Prostate gland (tissue), 2 donors: ENCODE measurements around the gene CSF2. TPM values are rescaled to one million over a fixed set of nuclear protein-coding genes. Genes with fewer than 3 reads are reported as not detected.
"Not testable (repeated sequence)": the region's sequence is repeated elsewhere in the genome, so short reads cannot be mapped to it uniquely, and the experiment has no call there.

Experiments used
- DNase-seq: peaks from one replicate; pipeline ENCODE4 v3.0.0-alpha.2; 2019; ENCODE audit warnings: low spot score
- H3K27ac ChIP-seq, 2 donors: fragments of 200-600 bp; sonication (generic); 2 replicates each; pipeline ENCODE4 v1.5.1; 2017 to 2019
- H3K27me3 ChIP-seq: fragments of 200-600 bp; sonication (generic); replicated peaks from 2 replicates; pipeline ENCODE4 v1.5.1; 2019; ENCODE audit not compliant: insufficient read depth
- H3K36me3 ChIP-seq, 2 donors: fragments of 200-600 bp; sonication (generic); 1 replicate in 1 of 2; 2 replicates in 1 of 2; pipeline versions ENCODE4 v1.5.1 to v1.8.1; 2017 to 2019
- H3K4me1 ChIP-seq: fragments of 200-600 bp; sonication (generic); replicated peaks from 2 replicates; pipeline ENCODE4 v1.5.1; 2019
- H3K4me3 ChIP-seq, 2 donors: fragments of 200-600 bp; sonication (generic); 2 replicates each; pipeline ENCODE4 v1.5.1; 2017 to 2019
- H3K9me3 ChIP-seq: fragments of 200-600 bp; sonication (generic); 2 replicates; pipeline ENCODE4 v1.5.1; 2017
- CTCF ChIP-seq, 4 experiments: fragments of 200-600 bp in 2 of 4; fragments of 450-650 bp in 2 of 4; sonication (generic) in 2 of 4; IDR thresholded peaks; 1 replicate in 3 of 4; 2 replicates in 1 of 4; pipeline ENCODE4 v1.5.1; 2016 to 2019; ENCODE audit warnings: antibody characterized with exemption in 4 of 4, mild to moderate bottlenecking in 2 of 4, moderate library complexity in 2 of 4
- POLR2A ChIP-seq: fragments of 450-650 bp; IDR thresholded peaks from one replicate; pipeline ENCODE4 v1.6.1; 2016; ENCODE audit warnings: antibody characterized with exemption, mild to moderate bottlenecking
- POLR2AphosphoS5 ChIP-seq: sonication (generic); formaldehyde crosslinking; IDR thresholded peaks from one replicate; pipeline ENCODE4 v1.6.1; 2017; ENCODE audit warnings: antibody characterized with exemption
- WGBS: methylation state at CpG from one replicate; pipeline ENCODE4 v1.1.5; 2018; 5-methylcytosine and 5-hydroxymethylcytosine counted together
- intact Hi-C: fragments of 100-400 bp; cut with DNase I; formaldehyde crosslinking; loops from one replicate; pipeline ENCODE4 v1.14.2; 2022
- total RNA-seq, 2 donors: library from RNA; depleted of rRNA; stranded (reverse); fragments of >200 nt; gene quantifications; one replicate each; pipeline ENCODE4 v1.1.0, GENCODE V29; 2016

CSF2 gene
- total RNA-seq, 2 donors from 2014 or later = not detected

DNA sequence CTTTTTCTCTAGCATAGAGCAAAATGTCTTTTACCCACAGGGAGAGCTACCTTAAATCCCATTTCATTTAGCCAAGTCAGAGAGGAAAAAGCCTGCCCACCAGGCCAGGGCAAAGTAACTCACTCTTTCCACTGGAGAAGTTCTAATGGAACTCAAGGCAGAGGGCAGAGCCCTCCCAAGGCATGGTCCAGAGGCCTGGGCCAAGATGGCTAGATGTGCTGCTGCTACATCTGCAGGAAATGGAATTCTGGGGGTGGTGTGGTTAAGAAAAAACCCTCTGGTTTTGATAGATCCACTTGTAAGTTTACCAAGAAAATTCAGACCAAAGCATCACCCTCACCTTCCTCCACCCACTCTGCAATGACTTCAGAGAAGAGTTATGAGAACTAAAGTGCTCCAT lies 37.3 kb downstream of the CSF2 start:
- Histone ChIP-seq H3K4me3 (no peak overlapping the region), H3K36me3 (no peaks in the 10 kb centered on the region), H3K9me3 (no peaks in the 10 kb centered on the region), H3K27ac (no peak overlapping the region), H3K27me3 (no peaks in the 10 kb centered on the region), H3K4me1 (no peaks in the 10 kb centered on the region)
- no peak for DNase-seq
- no peak for TF ChIP-seq POLR2A
- TF ChIP-seq POLR2AphosphoS5 = no peak
- TF ChIP-seq CTCF (IDR thresholded peaks at IDR 0.05) = no peak
- intact Hi-C loops = no loop called here

- Histone ChIP-seq H3K27me3 (no peaks in the 10 kb centered on the region), H3K4me3 (no peak overlapping the region), H3K27ac (no peak overlapping the region), H3K9me3 (no peaks in the 10 kb centered on the region), H3K4me1 (no peaks in the 10 kb centered on the region), H3K36me3 (no peaks in the 10 kb centered on the region)
- DNase-seq = no peak
- WGBS = 84% methylated on average over 3 of the region's 3 CpGs
- intact Hi-C loops = no loop called here
- no peak for TF ChIP-seq POLR2AphosphoS5
- TF ChIP-seq POLR2A = no peak
- TF ChIP-seq CTCF (IDR thresholded peaks at IDR 0.05) = no peak
Observed at GRCh38 chr5:132112111-132112510, 38.5 kb downstream of the CSF2 start.

DNA sequence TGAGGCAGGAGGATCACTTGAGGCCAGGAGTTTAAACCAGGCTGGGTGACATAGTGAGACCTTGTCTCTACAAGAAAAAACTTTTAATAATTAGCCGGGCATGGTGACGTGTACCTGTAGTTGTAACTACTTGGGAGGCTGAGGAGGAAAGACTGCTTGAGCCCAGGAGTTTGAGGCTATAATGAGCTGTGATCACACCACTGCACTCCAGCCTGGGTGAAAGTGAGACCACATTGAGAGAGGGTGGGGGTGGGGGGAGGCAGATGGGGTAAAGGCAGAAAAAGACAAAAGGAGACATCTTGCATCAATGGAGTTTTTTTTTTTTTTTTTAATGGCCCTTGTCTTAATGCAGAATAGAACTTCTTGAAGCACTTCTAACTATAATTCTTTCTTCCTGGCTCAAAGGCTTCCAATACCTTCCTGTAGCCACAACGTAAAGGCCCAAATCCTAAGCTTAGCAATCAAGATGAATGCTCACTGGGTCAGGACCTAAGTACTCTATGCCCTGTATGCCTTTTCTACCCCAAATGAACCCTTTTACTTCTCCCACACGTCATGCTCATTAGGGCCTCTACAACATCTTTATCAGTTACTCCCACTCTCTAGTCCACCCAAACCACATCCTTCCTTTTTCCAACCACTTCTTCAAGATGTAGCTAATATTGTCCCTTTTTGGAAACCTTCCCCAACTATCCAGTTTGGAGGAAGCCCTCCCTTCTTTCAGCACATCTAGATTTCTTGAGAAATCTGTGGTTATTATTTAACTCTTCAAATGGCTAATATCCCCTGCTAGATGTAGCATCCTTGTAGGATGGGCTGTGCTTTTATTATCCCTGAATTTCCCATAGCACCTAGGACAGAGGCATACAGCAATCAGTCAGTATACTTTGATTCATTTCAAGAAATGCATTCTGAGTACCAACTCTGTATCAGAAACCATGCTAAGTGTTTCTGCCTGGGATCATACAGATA lies 40.8 kb downstream of the CSF2 start:
- 73% methylated on average over 4 of the region's 4 CpGs for WGBS
- intact Hi-C loops = no loop called here
- no peak for DNase-seq

DNA sequence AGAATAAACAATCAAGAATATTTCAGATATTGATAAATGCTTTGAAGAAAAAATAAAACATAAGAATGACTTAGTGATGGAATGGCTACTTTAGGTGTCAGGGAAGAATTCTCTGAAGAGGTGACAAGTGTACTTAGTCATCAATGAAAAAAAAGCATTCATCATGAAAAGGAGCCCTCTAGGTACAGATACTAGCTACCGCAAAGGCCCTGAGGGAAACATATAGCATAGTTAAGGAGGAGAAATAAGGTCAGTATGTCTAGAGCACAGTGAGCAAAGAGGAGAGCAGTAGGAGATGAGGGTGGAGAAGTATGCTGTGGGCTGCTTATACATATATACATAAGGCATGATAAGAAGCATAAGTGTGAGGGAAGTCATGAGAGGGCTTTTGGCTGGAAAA lies 41.8 kb downstream of the CSF2 start:
- H3K36me3 ChIP-seq = no peaks in the 10 kb centered on the region
- H3K9me3 ChIP-seq = no peaks in the 10 kb centered on the region
- H3K27me3 ChIP-seq = no peaks in the 10 kb centered on the region
- no peak for DNase-seq
- no peak for TF ChIP-seq CTCF (IDR thresholded peaks at IDR 0.05)
- TF ChIP-seq POLR2A = no peak
- no peak for TF ChIP-seq POLR2AphosphoS5
- H3K4me3 ChIP-seq = no peak overlapping the region
- intact Hi-C loops = no loop called here
- H3K27ac ChIP-seq = no peak overlapping the region
- WGBS = 95% methylated on average over 1 of the region's 1 CpG
- no peaks in the 10 kb centered on the region for H3K4me1 ChIP-seq

More for the DNA sequence above, 40.8 kb downstream of the CSF2 start:
- TF ChIP-seq CTCF (IDR thresholded peaks at IDR 0.05) (no peak), POLR2A (no peak), POLR2AphosphoS5 (no peak)
- Histone ChIP-seq H3K4me3 (no peak overlapping the region), H3K36me3 (no peaks in the 10 kb centered on the region), H3K4me1 (no peaks in the 10 kb centered on the region), H3K27ac (no peak overlapping the region), H3K27me3 (no peaks in the 10 kb centered on the region), H3K9me3 (no peaks in the 10 kb centered on the region)

GRCh38 chr5:132116072-132116471 lies 42.5 kb downstream of the CSF2 start:
- TF ChIP-seq CTCF (IDR thresholded peaks at IDR 0.05) (no peak), POLR2AphosphoS5 (no peak), POLR2A (no peak)
- intact Hi-C loops = no loop called here
- H3K4me1 ChIP-seq = no peaks in the 10 kb centered on the region
- no peaks in the 10 kb centered on the region for H3K27me3 ChIP-seq
- DNase-seq = no peak
- 95% methylated on average over 2 of the region's 2 CpGs for WGBS
- H3K9me3 ChIP-seq = no peaks in the 10 kb centered on the region
- no peak overlapping the region for H3K4me3 ChIP-seq
- no peak overlapping the region for H3K27ac ChIP-seq
- no peaks in the 10 kb centered on the region for H3K36me3 ChIP-seq

GRCh38 chr5:132116909-132117489 lies 43.4 kb downstream of the CSF2 start:
- H3K27ac ChIP-seq, H3K4me1 ChIP-seq, H3K27me3 ChIP-seq, H3K9me3 ChIP-seq, H3K36me3 ChIP-seq, H3K4me3 ChIP-seq, DNase-seq, intact Hi-C loops: not testable (repeated sequence)
- 55% methylated on average over 3 of the region's 3 CpGs for WGBS

DNA sequence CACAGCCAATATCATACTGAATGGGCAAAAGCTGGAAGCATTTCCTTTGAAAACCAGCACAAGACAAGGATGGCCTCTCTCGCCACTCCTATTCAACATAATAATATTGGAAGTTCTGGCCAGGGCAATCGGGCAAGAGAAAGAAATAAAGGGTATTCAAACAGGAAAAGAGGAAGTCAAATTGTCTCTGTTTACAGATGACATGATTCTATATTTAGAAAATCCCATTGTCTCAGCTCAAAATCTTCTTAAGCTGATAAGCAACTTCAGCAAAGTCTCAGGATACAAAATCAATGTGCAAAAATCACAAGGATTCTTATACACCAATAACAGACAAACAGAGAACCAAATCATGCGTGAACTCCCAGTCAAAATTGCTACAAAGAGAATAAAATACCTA lies 47.1 kb downstream of the CSF2 start:
- DNase-seq, H3K4me1 ChIP-seq, H3K9me3 ChIP-seq, H3K27ac ChIP-seq, H3K36me3 ChIP-seq, H3K27me3 ChIP-seq, H3K4me3 ChIP-seq, intact Hi-C loops: not testable (repeated sequence)
- 75% methylated on average over 3 of the region's 3 CpGs for WGBS
